ENCODE results near the gene CDYL. TPM values are rescaled to one million over a fixed set of nuclear protein-coding genes. Genes with fewer than 3 reads are reported as not detected.

Gene CDYL
- total and polyA plus RNA-seq, 7 donors, result 14.2 to 82.8 (median 37.9) TPM

GRCh38 chr6:4969609-4970285 lies 193.5 kb downstream of the CDYL start:
- no peak overlapping the region for H3K4me3 ChIP-seq
- WGBS, 2 donors, result 88 to 93% methylated on average over 8 of the region's 8 CpGs
- peak overlapping the region in 1 of 4 donors; percentile 61 for H3K27ac ChIP-seq
- DNase-seq, result no peak
- intact Hi-C loops (cut with DNase I), result loop anchor here (5.0 kb wide), 1 partner anchor 58 kb away; no protein-coding TSS in a partner anchor
- H3K36me3 ChIP-seq, result no peaks in the 10 kb centered on the region
- TF ChIP-seq EP300 (IDR thresholded peaks at IDR 0.05) (no peak), POLR2A (IDR thresholded peaks at IDR 0.05) (no peak), CTCF (IDR thresholded peaks at IDR 0.05) (no peak), POLR2AphosphoS5 (IDR thresholded peaks at IDR 0.05) (no peak)
- peaks cover 0 to 47% (median 27%) of the 10 kb centered on the region in 4 donors for H3K4me1 ChIP-seq
- no peaks in the 10 kb centered on the region for H3K9me3 ChIP-seq
- no peaks in the 10 kb centered on the region for H3K27me3 ChIP-seq

GRCh38 chr6:4970739-4971395 lies 194.7 kb downstream of the CDYL start:
- peak in 2 of 4 donors; percentile 29 to 44 for TF ChIP-seq POLR2AphosphoS5 (IDR thresholded peaks at IDR 0.05)
- TF ChIP-seq POLR2A (IDR thresholded peaks at IDR 0.05), result no peak
- peaks cover 0 to 43% (median 21%) of the 10 kb centered on the region in 4 donors for H3K4me1 ChIP-seq
- H3K9me3 ChIP-seq, result no peaks in the 10 kb centered on the region
- intact Hi-C loops (cut with DNase I), result loop anchor here (5.0 kb wide), 1 partner anchor 56 kb away; no protein-coding TSS in a partner anchor
- no peak overlapping the region for H3K4me3 ChIP-seq
- no peaks in the 10 kb centered on the region for H3K36me3 ChIP-seq
- H3K27ac ChIP-seq, result peak overlapping the region in 3 of 4 donors; percentile 49 to 61 (median 51)
- no peak for DNase-seq
- 67 to 78% methylated on average over 9 of the region's 9 CpGs for WGBS, 2 donors
- no peaks in the 10 kb centered on the region for H3K27me3 ChIP-seq

GRCh38 chr6:4971851-4972250 lies 195.6 kb downstream of the CDYL start:
- no peak overlapping the region for H3K4me3 ChIP-seq
- no peaks in the 10 kb centered on the region for H3K36me3 ChIP-seq
- DNase-seq, result no peak
- peak overlapping the region in 2 of 4 donors; percentile 51 to 61 for H3K27ac ChIP-seq
- TF ChIP-seq CTCF (IDR thresholded peaks at IDR 0.05) (no peak), POLR2A (IDR thresholded peaks at IDR 0.05) (no peak), EP300 (IDR thresholded peaks at IDR 0.05) (no peak), POLR2AphosphoS5 (IDR thresholded peaks at IDR 0.05) (no peak)
- 84 to 89% methylated on average over 7 of the region's 7 CpGs for WGBS, 2 donors
- intact Hi-C loops (cut with DNase I), result loop anchor here (5.0 kb wide), 1 partner anchor 55 kb away; no protein-coding TSS in a partner anchor
- H3K27me3 ChIP-seq, result no peaks in the 10 kb centered on the region
- no peaks in the 10 kb centered on the region for H3K9me3 ChIP-seq
- H3K4me1 ChIP-seq, result peaks cover 0 to 41% (median 21%) of the 10 kb centered on the region in 4 donors

- DNase-seq, result no peak
- WGBS, 2 donors, result 81 to 90% methylated on average over 10 of the region's 10 CpGs
These were observed 196.2 kb downstream of the CDYL start for GRCh38 chr6:4972438-4972837.

More at GRCh38 chr6:4972438-4972837, 196.2 kb downstream of the CDYL start:
- no peaks in the 10 kb centered on the region for H3K9me3 ChIP-seq
- no peak overlapping the region for H3K27ac ChIP-seq
- no peak for TF ChIP-seq POLR2AphosphoS5 (IDR thresholded peaks at IDR 0.05)
- TF ChIP-seq CTCF (IDR thresholded peaks at IDR 0.05), result no peak
- TF ChIP-seq POLR2A (IDR thresholded peaks at IDR 0.05), result no peak
- TF ChIP-seq EP300 (IDR thresholded peaks at IDR 0.05), result no peak
- no peaks in the 10 kb centered on the region for H3K27me3 ChIP-seq
- intact Hi-C loops (cut with DNase I), result loop anchor here (5.0 kb wide), 1 partner anchor 55 kb away; no protein-coding TSS in a partner anchor
- H3K4me1 ChIP-seq, result peaks cover 0 to 41% (median 21%) of the 10 kb centered on the region in 4 donors
- no peak overlapping the region for H3K4me3 ChIP-seq
- H3K36me3 ChIP-seq, result no peaks in the 10 kb centered on the region
